HL-60 (cell line): Measurements from ENCODE around the gene RHNO1.

Experiments
- DNase-seq, 2 experiments: peaks; one replicate each; pipeline ENCODE4 v3.0.0-alpha.2; 2010 to 2020; ENCODE audit warnings: low read depth in 1 of 2, low spot score in 1 of 2
- H3K27ac ChIP-seq: fragments of 250-450 bp; sonication (Bioruptor Pico); replicated peaks from 2 replicates; pipeline ENCODE4 v1.5.1; 2020; ENCODE audit warnings: mild to moderate bottlenecking, moderate library complexity
- H3K27me3 ChIP-seq: fragments of 250-450 bp; sonication (Bioruptor Pico); 2 replicates; pipeline ENCODE4 v1.5.1; 2021; ENCODE audit warnings: mild to moderate bottlenecking, moderate library complexity; ENCODE audit not compliant: insufficient read depth, poor library complexity, severe bottlenecking
- H3K4me3 ChIP-seq: replicated peaks from 2 replicates; pipeline ENCODE4 v1.5.1; 2011; ENCODE audit warnings: mild to moderate bottlenecking, control low read depth, low read length; ENCODE audit not compliant: insufficient read depth
- CTCF ChIP-seq: IDR thresholded peaks from one replicate; pipeline ENCODE4 v1.5.1; 2011; ENCODE audit warnings: low read length, control low read depth, inconsistent platforms; ENCODE audit not compliant: insufficient read depth
- GABPA ChIP-seq: IDR thresholded peaks from 2 replicates; pipeline ENCODE4 v1.6.1; 2012; ENCODE audit warnings: low read depth
- POLR2AphosphoS5 ChIP-seq: IDR thresholded peaks from 2 replicates; pipeline ENCODE4 v1.6.1; 2012; ENCODE audit warnings: low read depth
- REST ChIP-seq: IDR thresholded peaks from 2 replicates; pipeline ENCODE4 v1.6.1; 2012; ENCODE audit warnings: low read depth; ENCODE audit not compliant: insufficient replicate concordance
- SPI1 ChIP-seq: IDR thresholded peaks from 2 replicates; pipeline ENCODE4 v1.6.1; 2012; ENCODE audit warnings: low read depth, mild to moderate bottlenecking, borderline replicate concordance

RHNO1 gene

DNA sequence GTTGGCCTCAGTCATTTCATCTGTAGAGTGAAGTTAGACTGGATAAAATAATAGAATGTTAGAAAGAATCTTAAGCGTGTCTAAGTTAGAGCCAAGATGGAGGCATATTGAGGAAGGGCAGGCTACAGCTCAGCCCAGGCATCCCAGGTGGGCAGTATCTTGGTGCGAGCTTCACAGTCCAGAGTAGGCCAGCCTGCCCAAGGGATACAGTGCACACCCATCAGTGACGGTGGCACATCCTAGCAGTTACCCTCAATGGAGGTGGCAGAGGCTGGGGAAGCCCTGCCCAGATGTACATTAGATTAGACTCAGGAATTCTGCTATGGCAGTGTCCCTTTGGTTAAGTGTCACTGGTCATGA lies 35.2 kb downstream of the RHNO1 start:
- no peaks in the 10 kb centered on the region for H3K27me3 ChIP-seq
- no peak overlapping the region for H3K27ac ChIP-seq
- no peak for DNase-seq
- TF ChIP-seq POLR2AphosphoS5 (no peak), CTCF (no peak), REST (no peak), SPI1 (no peak), GABPA (no peak)
- H3K4me3 ChIP-seq = no peak overlapping the region

GRCh38 chr12:2919249-2919648 lies 42.2 kb downstream of the RHNO1 start:
- H3K27ac ChIP-seq = no peak overlapping the region
- TF ChIP-seq SPI1 (peak; percentile 55; the same call in 1 of the 2 replicates), REST (no peak)
- H3K4me3 ChIP-seq = no peak overlapping the region
- no peaks in the 10 kb centered on the region for H3K27me3 ChIP-seq
- no peak for DNase-seq

DNA sequence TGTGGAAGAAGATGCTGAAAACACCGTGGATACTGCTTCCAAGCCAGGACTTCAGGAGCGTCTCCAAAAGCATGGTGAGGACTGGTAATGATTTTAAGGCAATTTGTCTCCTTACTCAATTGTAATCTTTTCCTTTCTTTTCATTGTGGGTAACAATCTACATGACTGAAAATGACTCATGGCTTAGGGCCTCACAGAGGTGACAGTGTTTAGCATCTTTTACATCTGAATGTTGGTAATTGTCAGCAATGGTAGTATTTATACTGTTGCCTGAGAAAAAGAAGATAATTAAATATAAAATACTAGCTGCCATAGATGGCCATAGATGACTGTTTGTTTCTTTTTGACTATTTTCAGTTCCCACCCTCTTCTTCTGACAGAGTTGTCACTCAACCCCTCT lies 45.3 kb downstream of the RHNO1 start:
- DNase-seq = no peak
- no peak overlapping the region for H3K4me3 ChIP-seq
- no peaks in the 10 kb centered on the region for H3K27me3 ChIP-seq
- TF ChIP-seq POLR2AphosphoS5 (no peak), REST (no peak), CTCF (no peak), SPI1 (no peak), GABPA (no peak)
- H3K27ac ChIP-seq = no peak overlapping the region

- Histone ChIP-seq H3K4me3 (no peak overlapping the region), H3K27ac (no peak overlapping the region), H3K27me3 (no peaks in the 10 kb centered on the region)
- no peak for TF ChIP-seq REST
- TF ChIP-seq CTCF = no peak
- TF ChIP-seq POLR2AphosphoS5 = no peak
- no peak for TF ChIP-seq SPI1
- no peak for TF ChIP-seq GABPA
- DNase-seq = no peak
Measured at GRCh38 chr12:2923057-2923456, 46.0 kb downstream of the RHNO1 start.
